Epithelial cell of esophagus (primary cell): ENCODE data around the gene FBXL7.
A peak's percentile ranks its signal among the peaks of the same experiment; 100 is the strongest.

Experiments used
- DNase-seq: peaks from one replicate; pipeline ENCODE4 v3.0.0; 2010; ENCODE audit warnings: low read depth
- H3K4me3 ChIP-seq: 2 replicates; pipeline ENCODE4 v1.5.1; 2011; ENCODE audit warnings: mild to moderate bottlenecking, low read length, control low read depth
- CTCF ChIP-seq: IDR thresholded peaks from 2 replicates; pipeline ENCODE4 v1.5.1; 2011; ENCODE audit warnings: low read depth, mild to moderate bottlenecking, low read length, control low read depth, inconsistent platforms; ENCODE audit not compliant: insufficient read depth; ENCODE audit errors: missing control alignments

The FBXL7 gene

GRCh38 chr5:15499528-15500324 lies at the start of gene FBXL7:
TSS of gene FBXL7 (plus strand) at chr5:15500180.
- no peak for TF ChIP-seq CTCF
- H3K4me3 ChIP-seq, result peak within 1 kb of the TSS; percentile 54
- DNase-seq, result peak; percentile 75

GRCh38 chr5:15450473-15450872 lies 49.5 kb upstream of the FBXL7 start:
- DNase-seq, result no peak
- no peak for TF ChIP-seq CTCF
- H3K4me3 ChIP-seq, result no peak overlapping the region

GRCh38 chr5:15450949-15451348 lies 49.0 kb upstream of the FBXL7 start:
- H3K4me3 ChIP-seq, result no peak overlapping the region
- no peak for TF ChIP-seq CTCF
- DNase-seq, result no peak

GRCh38 chr5:15452030-15452429 lies 48.0 kb upstream of the FBXL7 start:
- no peak overlapping the region for H3K4me3 ChIP-seq
- DNase-seq, result no peak
- TF ChIP-seq CTCF, result no peak

GRCh38 chr5:15452781-15453180 lies 47.2 kb upstream of the FBXL7 start:
- no peak for DNase-seq
- H3K4me3 ChIP-seq, result no peak overlapping the region
- TF ChIP-seq CTCF, result no peak

- no peak for TF ChIP-seq CTCF
- H3K4me3 ChIP-seq, result no peak overlapping the region
- DNase-seq, result no peak
Measured at GRCh38 chr5:15459200-15459599, 40.8 kb upstream of the FBXL7 start.
